ENCODE data around the gene YWHAG.
"Not testable (repeated sequence)": the region's sequence is repeated elsewhere in the genome, so short reads cannot be mapped to it uniquely, and the experiment has no call there.

The YWHAG gene

DNA sequence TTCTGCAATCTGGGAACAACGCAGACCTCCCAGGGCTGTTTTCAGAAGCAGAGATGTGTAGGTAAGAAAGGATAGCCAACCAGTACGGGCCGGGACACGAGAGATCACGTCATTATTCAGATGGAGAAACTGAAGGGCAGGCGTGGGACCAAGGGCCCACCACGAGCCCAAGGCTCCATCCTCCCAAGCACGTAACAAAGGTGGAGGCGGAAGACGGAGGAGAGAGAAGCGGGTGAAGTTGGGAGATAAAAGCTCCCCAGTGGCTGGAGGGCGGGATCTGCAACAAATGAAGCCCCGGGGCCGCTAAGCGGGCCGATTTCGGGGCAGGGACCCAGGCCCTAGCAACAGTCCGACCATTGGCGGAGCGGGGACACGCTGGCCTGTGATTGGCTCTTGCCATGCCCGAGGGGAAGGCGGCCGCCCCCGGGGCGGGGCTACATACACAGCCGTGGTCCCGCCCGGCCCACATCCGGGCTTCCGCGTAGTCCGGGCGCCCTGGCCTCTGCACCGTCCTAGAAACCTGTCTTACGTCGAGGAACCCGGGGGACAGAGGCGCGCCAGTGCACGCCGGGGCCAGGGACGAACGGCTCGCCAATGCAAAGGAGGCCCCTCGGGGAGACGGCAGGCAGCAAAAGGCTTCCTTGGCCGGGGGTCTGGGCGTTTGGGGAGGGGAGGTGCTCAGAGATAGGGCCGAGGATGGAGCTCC, 40.9 kb downstream of the YWHAG start:
- peak; percentile 99 for DNase-seq

DNA sequence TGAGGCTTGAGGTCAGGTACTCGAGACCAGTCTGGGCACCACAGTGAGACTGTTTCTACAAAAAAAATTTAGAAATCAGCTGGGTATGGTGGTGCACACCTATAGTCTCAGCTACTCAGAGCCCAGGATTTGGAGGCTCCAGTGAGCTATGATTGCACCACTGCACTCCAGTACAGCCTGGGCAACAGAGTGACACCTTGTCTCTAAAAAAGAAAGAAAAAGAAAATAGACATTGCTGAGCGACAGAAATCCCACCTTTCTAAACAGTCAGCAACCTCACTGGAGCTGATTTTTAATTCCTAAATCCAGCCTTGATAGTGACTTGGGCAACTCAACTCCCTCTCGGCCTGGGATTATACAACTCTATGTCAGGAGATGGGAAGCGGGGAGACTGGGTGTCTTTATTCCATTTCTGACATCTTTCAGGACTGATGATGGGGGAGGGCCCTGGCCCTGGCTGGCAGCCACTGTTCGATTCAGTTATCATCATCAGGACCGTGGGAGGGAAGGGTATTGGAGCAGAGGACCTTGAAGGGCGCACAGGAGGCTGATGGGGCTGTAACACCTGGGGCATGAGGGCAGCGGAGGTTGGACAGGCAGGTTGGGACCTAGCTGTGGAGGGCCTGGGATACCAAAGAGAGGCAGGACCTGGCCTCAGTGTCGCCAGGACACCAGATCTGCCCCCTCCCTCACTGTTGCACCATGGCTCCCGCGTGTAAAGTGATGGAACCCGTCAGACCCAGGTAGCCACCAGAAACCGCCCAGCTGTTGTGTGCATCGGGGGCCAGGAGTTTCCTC, 41.6 kb downstream of the YWHAG start:
- no peak for DNase-seq

DNA sequence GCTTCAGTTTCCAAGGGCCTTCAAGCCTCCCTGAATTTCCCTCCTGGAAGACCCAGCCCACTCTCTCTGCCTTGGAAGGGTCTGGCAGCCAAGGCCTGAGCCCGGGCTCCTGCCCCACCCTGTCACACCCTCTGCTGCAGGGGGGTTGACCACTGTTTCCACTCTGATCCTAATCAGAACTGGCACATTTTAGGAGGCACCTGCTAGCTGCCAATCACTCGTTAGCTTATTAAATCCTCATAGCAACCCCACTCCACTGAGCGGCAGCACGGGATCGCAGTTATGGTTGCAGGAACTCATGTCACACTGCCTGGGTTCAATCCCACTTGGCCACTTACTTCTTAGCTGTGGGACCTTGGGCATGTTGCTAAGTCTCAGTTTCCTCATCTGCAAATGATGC, 43.4 kb downstream of the YWHAG start:
- DNase-seq, result no peak

DNA sequence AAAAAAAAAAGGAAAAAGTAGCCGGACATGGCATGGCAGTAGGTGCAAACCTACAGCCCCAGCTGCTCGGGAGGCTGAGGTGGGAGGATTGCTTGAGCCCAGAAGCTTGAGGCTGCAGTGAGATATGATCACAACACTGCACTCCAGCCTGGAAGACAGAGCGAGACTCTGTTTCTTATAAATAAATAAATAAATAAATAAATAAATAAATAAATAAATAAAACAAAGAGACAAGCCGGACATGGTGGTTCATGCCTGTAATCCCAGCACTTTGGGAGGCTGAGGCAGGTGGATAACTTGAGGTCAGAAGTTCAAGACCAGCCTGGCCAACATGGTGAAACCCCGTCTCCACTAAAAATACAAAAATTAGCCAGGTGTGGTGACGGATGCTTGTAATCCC, 44.1 kb downstream of the YWHAG start:
- DNase-seq, result not testable (repeated sequence)

DNA sequence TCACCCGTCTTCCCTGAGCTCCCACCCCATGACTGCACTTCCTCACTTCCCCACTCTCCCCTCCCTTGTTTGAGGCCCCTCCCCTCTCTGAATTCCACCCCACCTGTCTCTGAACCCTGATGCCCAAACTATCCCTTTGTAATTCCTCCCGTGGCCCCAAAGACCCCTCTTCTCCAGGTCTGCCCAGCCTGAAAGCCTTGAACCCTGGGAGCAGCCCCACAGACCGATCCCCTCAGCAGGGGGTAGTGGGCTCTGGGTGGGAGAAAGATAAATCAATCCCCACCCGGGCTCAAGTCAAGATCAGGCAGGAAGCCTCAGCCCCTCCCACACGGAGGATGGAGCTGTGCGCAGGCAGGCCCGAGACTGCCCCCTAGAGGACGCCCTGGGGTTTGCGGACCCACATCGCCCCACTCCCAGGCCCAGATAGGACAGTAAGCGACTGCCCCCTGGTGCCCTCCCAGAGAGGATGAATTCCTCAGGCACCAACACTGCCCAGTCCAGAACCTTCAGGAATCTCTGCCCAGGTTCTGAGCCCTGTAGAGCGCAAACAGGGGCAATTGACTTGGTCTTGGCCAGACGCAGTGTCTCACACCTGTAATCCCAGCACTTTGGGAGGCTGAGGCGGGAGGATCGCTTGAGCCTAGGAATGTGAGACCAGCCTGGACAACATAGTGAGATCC, 44.6 kb downstream of the YWHAG start:
- peak; percentile 89 for DNase-seq

DNA sequence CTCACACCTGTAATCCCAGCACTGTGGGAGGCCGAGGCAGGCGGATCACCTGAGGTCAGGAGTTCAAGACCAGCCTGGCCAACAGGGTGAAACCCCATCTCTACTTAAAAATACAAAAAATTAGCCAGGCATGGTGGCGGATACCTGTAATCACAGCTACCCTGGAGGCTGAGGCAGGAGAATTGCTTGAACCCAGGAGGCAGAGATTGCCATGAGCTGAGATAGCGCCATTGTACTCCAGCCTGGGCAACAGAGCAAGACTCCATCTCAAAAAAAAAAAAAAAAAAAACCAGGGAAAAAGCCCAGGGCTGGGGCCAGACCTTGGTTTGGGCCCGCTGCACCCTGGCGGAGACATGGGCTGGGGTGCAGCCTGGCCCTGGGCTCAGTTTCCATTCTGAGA, 47.0 kb downstream of the YWHAG start:
- not testable (repeated sequence) for DNase-seq

DNA sequence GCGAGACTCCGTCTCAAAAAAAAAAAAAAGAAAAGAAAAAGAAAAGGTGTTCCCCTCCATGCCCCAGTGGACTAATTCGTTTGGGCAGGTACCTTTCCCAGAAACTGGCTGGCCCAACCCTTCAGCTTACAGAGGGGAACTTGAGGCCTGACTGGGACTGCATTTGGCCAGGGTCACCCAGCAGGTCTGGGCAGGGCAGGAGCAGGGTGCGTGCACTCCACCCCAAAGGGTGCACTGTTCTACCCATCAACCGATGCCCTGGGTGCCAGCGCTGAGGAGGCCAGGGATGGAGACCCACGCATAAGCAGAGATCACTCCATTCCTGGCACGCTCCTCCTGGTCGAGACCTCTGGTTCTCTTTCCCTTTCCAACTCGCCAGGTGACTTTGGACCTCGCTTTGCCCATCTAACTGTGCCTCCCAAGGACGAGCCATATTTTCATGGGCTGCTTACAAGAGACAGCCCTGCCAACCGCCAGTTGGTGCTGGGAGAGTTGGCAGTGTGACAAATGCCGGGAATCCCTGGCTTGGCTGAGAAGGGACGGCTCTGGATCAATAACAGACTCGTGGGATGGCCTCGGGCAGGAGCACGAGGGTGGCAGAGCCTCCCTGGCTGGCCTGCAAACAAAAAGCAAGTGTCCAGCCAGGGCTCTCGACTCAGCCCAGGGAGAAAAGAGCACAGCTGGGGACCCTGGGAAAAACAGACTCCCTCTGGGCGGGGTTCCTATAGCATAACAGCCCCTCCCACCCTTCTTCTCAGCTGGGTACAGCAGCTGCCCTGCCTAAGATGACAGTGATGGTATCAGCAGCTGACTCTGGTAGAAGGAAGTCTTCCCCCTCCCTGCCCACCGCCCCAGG, 48.5 kb downstream of the YWHAG start:
- DNase-seq, result peak; percentile 95

DNA sequence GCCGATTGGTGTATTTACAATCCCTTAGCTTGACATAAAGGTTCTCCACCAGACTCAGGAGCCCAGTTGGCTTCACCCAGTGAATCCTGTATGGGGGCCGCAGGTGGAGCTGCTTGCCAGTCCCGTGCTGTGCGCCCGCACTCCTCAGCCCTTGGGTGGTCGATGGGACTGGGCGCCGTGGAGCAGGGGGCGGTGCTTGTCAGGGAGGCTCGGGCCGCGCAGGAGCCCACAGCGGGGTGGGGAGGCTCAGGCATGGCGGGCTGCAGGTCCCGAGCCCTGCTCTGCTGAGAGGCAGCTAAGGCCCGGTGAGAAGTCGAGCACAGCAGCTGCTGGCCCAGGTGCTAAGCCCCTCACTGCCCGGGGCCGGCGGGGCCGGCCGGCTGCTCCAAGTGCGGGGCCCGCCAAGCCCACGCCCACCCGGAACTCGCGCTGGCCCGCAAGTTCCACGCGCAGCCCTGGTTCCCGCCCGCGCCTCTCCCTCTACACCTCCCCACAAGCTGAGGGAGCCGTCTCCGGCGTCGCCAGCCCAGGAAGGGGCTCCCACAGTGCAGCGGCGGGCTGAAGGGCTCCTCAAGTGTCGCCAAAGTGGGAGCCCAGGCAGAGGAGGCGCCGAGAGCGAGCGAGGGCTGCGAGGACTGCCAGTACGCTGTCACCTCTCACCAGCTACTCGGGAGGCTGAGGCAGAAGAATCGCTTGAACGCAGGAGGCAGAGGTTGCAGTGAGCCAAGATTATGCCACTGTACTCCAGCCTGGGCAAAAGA, 49.3 kb downstream of the YWHAG start:
- not testable (repeated sequence) for DNase-seq

DNA sequence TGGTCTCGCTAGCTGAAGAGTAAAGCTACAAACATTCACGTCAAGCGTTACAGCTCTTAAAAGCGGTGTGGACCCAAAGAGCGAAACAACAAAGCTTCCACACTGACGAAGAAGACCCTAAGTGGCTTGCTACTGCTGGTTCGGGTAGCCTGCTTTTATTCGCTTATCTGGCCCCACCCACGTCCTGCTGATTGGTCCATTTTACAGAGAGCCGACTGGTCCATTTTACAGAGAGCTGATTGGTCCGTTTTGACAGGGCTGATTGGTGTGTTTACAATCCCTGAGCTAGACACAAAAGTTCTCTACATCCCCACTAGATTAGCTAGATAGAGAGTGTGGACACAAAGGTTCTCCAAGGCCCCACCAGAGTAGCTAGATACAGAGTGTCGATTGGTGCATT, 49.9 kb downstream of the YWHAG start:
- not testable (repeated sequence) for DNase-seq

DNA sequence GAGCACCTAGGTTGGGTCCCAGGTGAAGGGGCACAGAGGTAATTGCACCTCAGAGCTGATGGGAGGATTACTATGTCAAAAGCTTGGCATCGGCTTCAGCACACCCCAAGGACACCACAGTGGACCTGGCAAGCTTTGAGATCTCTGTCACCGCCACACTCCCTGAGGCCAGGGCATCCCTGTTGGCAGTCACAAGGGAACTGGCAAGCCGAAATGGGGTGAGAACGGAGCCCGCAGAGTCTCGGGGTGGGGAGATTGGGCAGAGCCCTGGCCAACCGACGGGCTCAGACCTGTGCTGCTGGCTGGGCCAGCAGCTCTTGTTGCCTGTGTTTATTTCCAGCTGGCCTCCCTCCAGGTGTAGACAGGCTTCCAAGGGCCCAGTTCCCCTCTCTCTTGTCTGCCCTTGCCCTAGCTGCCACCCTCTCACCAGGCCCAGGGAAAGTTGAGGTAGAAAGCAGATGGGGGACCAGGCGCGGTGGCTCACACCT, 53.9 kb downstream of the YWHAG start:
- no peak for DNase-seq

DNA sequence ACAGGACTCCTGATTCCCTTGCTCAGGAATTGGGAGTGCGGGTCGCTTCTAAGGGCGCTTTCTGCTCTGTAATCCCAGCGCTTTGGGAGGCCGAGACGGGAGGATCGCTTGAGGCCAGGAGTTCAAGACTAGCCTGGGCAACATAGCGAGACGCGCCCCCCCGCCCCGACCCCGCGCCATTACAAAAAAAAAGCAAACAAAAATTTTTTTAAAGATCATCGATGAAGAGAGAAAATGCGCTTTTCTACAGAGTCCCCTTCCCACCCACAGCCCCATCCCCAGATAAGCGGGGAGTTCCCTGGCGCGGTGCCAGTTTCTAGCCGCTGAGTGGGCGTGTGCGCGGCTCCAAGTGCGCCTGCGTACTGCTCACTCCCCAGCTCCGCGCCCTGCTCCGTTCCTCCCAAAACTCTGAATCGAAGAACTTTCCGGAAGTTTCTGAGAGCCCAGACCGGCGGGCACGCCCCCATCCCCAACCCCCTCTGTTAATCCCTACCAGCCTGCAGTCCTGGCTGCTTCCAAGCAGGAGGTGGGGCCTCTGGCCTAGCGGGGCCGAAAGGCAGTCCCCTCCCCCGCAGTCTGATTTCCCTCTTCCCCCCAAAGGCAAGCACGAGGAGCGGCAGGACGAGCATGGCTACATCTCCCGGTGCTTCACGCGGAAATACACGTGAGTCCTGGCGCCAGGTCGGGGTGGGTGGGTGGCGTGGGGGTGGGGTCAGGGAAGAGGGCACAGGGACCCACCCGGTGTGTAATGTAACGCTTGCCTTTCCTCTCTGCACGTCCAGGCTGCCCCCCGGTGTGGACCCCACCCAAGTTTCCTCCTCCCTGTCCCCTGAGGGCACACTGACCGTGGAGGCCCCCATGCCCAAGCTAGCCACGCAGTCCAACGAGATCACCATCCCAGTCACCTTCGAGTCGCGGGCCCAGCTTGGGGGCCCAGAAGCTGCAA, 55.3 kb downstream of the YWHAG start:
- peak; percentile 63 for DNase-seq

DNA sequence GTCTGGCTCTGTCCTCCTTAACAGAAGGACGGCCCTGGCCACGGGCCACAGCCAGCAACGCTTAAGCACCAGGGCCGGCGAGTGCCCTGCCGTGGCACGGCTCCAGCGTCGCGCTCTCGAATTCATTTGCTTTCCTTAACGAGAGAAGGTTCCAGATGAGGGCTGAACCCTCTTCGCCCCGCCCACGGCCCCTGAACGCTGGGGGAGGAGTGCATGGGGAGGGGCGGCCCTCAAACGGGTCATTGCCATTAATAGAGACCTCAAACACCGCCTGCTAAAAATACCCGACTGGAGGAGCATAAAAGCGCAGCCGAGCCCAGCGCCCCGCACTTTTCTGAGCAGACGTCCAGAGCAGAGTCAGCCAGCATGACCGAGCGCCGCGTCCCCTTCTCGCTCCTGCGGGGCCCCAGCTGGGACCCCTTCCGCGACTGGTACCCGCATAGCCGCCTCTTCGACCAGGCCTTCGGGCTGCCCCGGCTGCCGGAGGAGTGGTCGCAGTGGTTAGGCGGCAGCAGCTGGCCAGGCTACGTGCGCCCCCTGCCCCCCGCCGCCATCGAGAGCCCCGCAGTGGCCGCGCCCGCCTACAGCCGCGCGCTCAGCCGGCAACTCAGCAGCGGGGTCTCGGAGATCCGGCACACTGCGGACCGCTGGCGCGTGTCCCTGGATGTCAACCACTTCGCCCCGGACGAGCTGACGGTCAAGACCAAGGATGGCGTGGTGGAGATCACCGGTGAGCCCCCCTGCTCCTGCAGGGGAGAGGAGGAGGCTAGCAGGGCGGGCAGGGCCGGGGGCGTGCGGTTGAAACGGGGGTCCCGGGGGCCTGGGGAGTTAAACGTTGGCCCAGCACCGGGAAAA, 56.2 kb downstream of the YWHAG start, which contains the start of gene HSPB1:
HSPB1 (plus strand) TSS at position 327 of the 855 bp plus-strand sequence; CDS start at position 367, 40 bp downstream.
- DNase-seq, result peak; percentile 87

DNA sequence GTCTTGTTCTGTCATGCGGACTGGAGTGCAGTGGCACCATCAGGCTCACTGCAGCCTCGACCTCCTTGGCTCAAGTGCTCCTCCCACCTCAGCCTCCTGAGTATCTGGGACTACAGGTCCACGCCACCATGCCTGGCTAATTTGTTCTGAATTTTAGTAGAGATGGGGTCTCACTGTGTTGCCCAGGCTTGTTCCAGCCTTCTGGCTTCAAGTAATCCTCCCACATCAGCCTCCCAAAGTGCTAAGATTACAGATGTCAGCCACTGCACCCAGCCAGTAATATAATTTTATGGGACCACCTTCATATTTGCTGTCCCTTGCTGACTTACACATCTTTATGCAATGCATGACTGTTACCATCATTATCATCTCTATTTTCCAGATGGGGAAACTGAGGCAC, 57.8 kb downstream of the YWHAG start:
- DNase-seq, result no peak

DNA sequence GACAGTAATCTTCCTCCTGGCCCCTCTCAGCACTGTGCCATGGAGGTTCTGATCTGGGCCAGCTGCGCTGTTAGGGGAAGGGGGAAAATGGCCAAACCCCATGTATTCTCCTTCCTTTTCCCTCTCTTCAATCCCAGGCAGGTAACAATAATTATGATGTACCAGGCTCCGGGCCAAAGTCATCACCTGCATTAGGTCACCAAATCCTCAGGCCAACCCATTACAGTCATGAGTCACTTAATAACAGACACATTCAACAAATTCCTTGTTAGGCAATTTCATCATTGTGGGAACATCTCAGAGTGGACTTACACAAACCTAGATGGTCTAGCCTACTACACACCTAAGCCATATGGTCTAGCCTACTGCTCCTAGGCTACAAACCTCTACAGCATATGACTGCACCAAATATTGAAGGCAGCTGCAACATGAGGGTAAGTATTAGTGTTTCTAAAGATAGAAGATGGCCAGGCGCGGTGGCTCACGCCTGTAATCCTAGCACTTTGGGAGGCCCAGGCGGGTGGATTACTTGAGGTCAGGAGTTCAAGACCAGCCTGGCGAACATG, 58.5 kb downstream of the YWHAG start:
- peak; percentile 42 for DNase-seq

DNA sequence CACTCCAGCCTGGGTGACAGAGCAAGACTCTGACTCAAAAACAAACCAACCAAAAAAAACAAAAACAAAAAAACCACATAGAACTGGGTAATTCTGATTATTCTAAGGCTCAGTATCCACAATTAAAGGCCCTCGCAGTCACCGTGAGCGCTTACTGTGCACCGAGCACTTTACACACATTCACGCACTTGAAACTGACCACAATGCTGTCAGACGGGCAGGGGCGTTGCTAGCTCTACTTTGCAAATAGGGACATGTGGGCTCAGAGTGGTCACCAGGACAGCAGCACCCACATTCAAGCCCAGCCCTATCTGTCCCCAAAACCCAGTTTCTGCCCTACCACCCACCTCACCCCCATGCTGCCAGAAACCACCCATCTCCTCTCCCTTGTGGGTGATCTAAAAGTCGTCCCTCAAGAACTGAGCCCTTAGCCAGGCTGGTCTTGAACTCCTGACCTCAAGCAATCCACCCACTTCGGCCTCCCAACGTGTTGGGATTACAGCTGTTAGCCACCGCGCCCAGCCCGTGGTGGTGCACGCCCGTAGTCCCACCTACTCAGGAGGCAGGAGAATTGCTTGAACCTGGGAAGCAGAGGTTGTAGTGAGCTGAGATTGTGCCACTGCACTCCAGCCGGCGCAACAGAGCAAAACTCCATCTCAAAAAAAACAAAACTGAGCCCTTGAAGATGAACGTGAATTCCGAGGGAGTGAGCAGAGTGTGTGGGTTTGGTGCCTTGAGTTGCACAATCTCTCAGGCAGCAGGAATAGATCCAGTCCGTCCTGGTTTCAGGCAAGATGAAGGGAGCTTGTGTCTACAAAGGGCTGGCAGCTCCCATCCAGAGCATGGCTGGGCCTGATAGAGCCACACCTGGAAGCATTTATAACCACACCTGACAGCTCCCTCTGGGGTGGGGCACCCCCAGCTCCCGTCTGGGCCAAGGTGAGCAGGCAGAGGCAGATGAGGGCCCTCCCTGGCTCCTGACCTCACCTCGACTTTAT, 61.7 kb downstream of the YWHAG start:
- DNase-seq, result no peak

DNA sequence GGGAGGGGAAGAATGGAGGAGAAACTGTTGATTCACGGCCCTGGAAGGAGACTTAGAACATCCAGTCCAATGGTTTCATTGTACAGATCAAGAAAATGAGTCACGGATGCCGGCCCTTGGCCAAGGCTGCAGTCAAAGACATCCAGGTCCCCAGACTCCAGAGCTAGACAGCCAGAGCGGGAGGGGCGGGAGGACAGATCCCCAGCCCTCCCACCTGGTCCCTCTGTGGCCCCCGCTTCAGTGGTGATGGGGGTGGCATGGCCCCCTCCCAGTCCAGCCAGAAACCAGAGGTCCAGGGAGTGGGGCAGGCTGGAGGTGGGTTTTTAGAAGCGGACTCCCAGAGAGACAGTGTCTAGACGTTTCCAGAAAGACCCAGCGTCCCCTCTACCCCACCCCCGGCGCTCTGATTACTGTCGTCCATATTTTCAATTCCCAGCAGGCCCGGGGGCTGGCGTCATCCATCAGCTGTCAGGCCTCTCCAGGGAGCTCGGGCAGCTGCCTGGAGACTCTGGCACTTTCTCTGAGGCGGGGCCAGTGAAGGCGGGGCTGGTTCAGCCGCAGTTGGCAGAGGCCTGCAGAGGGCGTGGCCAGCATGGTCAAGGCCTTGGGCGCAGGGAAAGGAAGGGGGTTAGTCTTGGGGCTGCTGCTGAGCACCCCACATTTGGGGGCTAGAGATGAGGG, 64.3 kb downstream of the YWHAG start:
- DNase-seq, result peak; percentile 96

DNA sequence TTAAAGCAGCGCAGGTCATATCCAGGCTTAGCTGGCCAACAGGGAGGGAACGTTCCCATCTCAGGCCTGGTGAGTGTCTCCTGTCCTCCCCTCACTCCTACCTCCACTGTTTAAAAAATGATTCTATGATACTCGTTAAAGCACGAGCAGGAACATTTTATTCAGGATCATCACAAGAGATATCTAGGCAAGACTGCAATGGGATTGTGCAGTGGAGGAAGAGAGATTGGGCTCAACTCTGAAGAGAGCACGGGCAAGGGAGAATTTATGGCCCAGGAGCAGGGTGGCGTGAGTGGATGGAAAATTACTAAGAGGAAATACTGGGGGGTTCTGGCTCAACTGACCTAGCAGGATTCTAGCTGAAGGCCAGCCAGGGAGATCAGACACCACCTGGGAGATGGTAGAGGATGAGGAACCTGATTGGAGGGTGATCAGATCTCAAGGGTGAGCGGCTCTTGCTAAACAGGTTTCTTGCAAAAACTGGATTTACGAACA, 65.3 kb downstream of the YWHAG start:
- DNase-seq, result no peak
